IMR-90 (cell line): ENCODE measurements around the gene ECE2. TPM values are rescaled to one million over a fixed set of nuclear protein-coding genes. Genes with fewer than 3 reads are reported as not detected.

Experiments used
- ATAC-seq: fragments of 200-7000 bp; cut with Tn5 transposase; 2 replicates; pipeline ENCODE4 v1.9.1; 2020; ENCODE audit warnings: low read depth, mild to moderate bottlenecking, moderate library complexity
- BruUV-seq: library from RNA; stranded (reverse); fragments of 400-500 nt; replicated peaks from 2 replicates; lab custom pipeline; 2021; lab: Mats Ljungman, UMichigan
- CTCF ChIA-PET: fragments of 300-600 bp; formaldehyde crosslinking; extraction: SDS; loops from one replicate; lab custom pipeline; 2021; ENCODE audit warnings: antibody characterized with exemption; lab: Yijun Ruan, JAX
- POLR2A ChIA-PET: fragments of 300-600 bp; sonication (Branson Sonifier 250); formaldehyde crosslinking; loops from one replicate; lab custom pipeline; 2022; ENCODE audit warnings: antibody characterized with exemption; ENCODE audit not compliant: unreplicated experiment; lab: Charles Lee
- DNase-seq: peaks from one replicate; pipeline ENCODE4 v3.0.0; 2013
- H2AFZ ChIP-seq: replicated peaks from 2 replicates; pipeline ENCODE3; 2013; ENCODE audit warnings: low read length, mild to moderate bottlenecking; ENCODE audit not compliant: poor library complexity
- H2AK5ac ChIP-seq: 2 replicates; pipeline ENCODE4 v1.6.1; 2013; ENCODE audit warnings: low read depth, low read length, inconsistent platforms
- H2AK9ac ChIP-seq: replicated peaks from 2 replicates; pipeline ENCODE3; 2013; ENCODE audit warnings: mild to moderate bottlenecking, low read depth, low read length, moderate library complexity; ENCODE audit not compliant: poor library complexity
- H2BK120ac ChIP-seq: 2 replicates; pipeline ENCODE4 v1.6.1; 2013; ENCODE audit warnings: low read depth, low read length, inconsistent platforms
- H2BK15ac ChIP-seq: 3 replicates; pipeline ENCODE4 v1.6.1; 2013; ENCODE audit warnings: low read depth, low read length, inconsistent platforms
- H2BK20ac ChIP-seq: 2 replicates; pipeline ENCODE4 v1.6.1; 2013; ENCODE audit warnings: low read depth, mild to moderate bottlenecking, inconsistent platforms, low read length, moderate library complexity
- H2BK5ac ChIP-seq: 2 replicates; pipeline ENCODE4 v1.6.1; 2013; ENCODE audit warnings: mild to moderate bottlenecking, low read depth, low read length, inconsistent platforms; ENCODE audit not compliant: poor library complexity, severe bottlenecking
- H3K14ac ChIP-seq: replicated peaks from 2 replicates; pipeline ENCODE4 v1.6.1; 2013; ENCODE audit warnings: low read depth, low read length, inconsistent platforms
- H3K18ac ChIP-seq: 2 replicates; pipeline ENCODE4 v1.6.1; 2013; ENCODE audit warnings: low read depth, low read length, control low read depth
- H3K23ac ChIP-seq: 2 replicates; pipeline ENCODE4 v1.6.1; 2013; ENCODE audit warnings: low read depth, low read length, inconsistent platforms
- H3K27ac ChIP-seq: 2 replicates; pipeline ENCODE4 v1.5.1; 2013; ENCODE audit warnings: mild to moderate bottlenecking, control low read depth, low read length; ENCODE audit not compliant: insufficient read depth
- H3K27me3 ChIP-seq: 2 replicates; pipeline ENCODE4 v1.6.1; 2013; ENCODE audit warnings: low read length; ENCODE audit not compliant: control insufficient read depth, insufficient read depth
- H3K36me3 ChIP-seq: 2 replicates; pipeline ENCODE4 v1.6.1; 2013; ENCODE audit warnings: low read length, mixed read lengths; ENCODE audit not compliant: control insufficient read depth, insufficient read depth
- H3K4ac ChIP-seq: 2 replicates; pipeline ENCODE4 v1.6.1; 2013; ENCODE audit warnings: low read depth, low read length, inconsistent platforms
- H3K4me1 ChIP-seq: 2 replicates; pipeline ENCODE4 v1.6.1; 2013; ENCODE audit warnings: low read length, mixed read lengths; ENCODE audit not compliant: control insufficient read depth, insufficient read depth
- H3K4me2 ChIP-seq: 2 replicates; pipeline ENCODE4 v1.6.1; 2013; ENCODE audit warnings: low read depth, mild to moderate bottlenecking, control low read depth, low read length, moderate library complexity
- H3K4me3 ChIP-seq: 2 replicates; pipeline ENCODE4 v1.5.1; 2013; ENCODE audit warnings: low read depth, mild to moderate bottlenecking, control low read depth, low read length, moderate library complexity; ENCODE audit not compliant: insufficient read depth
- H3K56ac ChIP-seq: 2 replicates; pipeline ENCODE4 v1.6.1; 2013; ENCODE audit warnings: low read length, inconsistent platforms; ENCODE audit not compliant: insufficient read depth; ENCODE audit errors: extremely low read depth
- H3K79me1 ChIP-seq, 2 experiments: 2 replicates each; pipeline ENCODE4 v1.6.1; 2013; ENCODE audit warnings: low read length in 2 of 2, inconsistent platforms in 1 of 2, low read depth in 1 of 2
- H3K9ac ChIP-seq: 2 replicates; pipeline ENCODE4 v1.6.1; 2013; ENCODE audit warnings: low read depth, low read length, control low read depth
- H3K9me1 ChIP-seq: 2 replicates; pipeline ENCODE4 v1.6.1; 2013; ENCODE audit warnings: low read length, inconsistent platforms; ENCODE audit not compliant: insufficient read depth
- H3K9me3 ChIP-seq: 2 replicates; pipeline ENCODE4 v1.6.1; 2013; ENCODE audit warnings: low read length; ENCODE audit not compliant: control insufficient read depth, insufficient read depth
- H4K20me1 ChIP-seq: 2 replicates; pipeline ENCODE4 v1.6.1; 2013; ENCODE audit warnings: low read length, inconsistent platforms; ENCODE audit not compliant: insufficient read depth
- H4K5ac ChIP-seq: 2 replicates; pipeline ENCODE4 v1.6.1; 2013; ENCODE audit warnings: mild to moderate bottlenecking, low read depth, low read length, control low read depth
- H4K8ac ChIP-seq, 2 experiments: 2 replicates each; pipeline ENCODE4 v1.6.1; 2013; ENCODE audit warnings: low read depth in 2 of 2, low read length in 2 of 2, control low read depth in 1 of 2, inconsistent platforms in 1 of 2
- H4K91ac ChIP-seq: 2 replicates; pipeline ENCODE4 v1.6.1; 2013; ENCODE audit warnings: low read depth, low read length, inconsistent platforms; ENCODE audit not compliant: insufficient read depth
- BHLHE40 ChIP-seq: fragments of 150-350 bp; IDR thresholded peaks from 2 replicates; pipeline ENCODE4 v1.6.1; 2016; ENCODE audit warnings: mild to moderate bottlenecking, low read depth, low read length
- CHD1 ChIP-seq: IDR thresholded peaks from 2 replicates; pipeline ENCODE4 v1.6.1; 2012; ENCODE audit warnings: low read depth, low read length, improper control_type of control experiment
- ELK1 ChIP-seq: fragments of 150-350 bp; IDR thresholded peaks from 2 replicates; pipeline ENCODE4 v1.6.1; 2016; ENCODE audit warnings: low read depth, mild to moderate bottlenecking, low read length, moderate library complexity, borderline replicate concordance
- FOS ChIP-seq: fragments of 150-350 bp; IDR thresholded peaks from 2 replicates; pipeline ENCODE4 v1.6.1; 2016; ENCODE audit warnings: low read depth, low read length
- MAFK ChIP-seq: IDR thresholded peaks from 2 replicates; pipeline ENCODE4 v1.6.1; 2012; ENCODE audit warnings: low read depth, low read length, improper control_type of control experiment
- MXI1 ChIP-seq: IDR thresholded peaks from 2 replicates; pipeline ENCODE4 v1.6.1; 2012; ENCODE audit warnings: low read depth, mild to moderate bottlenecking, low read length, moderate library complexity, borderline replicate concordance
- NFE2L2 ChIP-seq: fragments of 150-350 bp; IDR thresholded peaks from 2 replicates; pipeline ENCODE4 v1.6.1; 2016; ENCODE audit warnings: low read depth, mild to moderate bottlenecking, low read length
- POLR2A ChIP-seq: IDR thresholded peaks from 2 replicates; pipeline ENCODE4 v1.6.1; 2012; ENCODE audit warnings: mild to moderate bottlenecking, low read depth, low read length
- RAD21 ChIP-seq: IDR thresholded peaks from 2 replicates; pipeline ENCODE4 v1.6.1; 2012; ENCODE audit warnings: low read length, improper control_type of control experiment
- RCOR1 ChIP-seq: IDR thresholded peaks from 2 replicates; pipeline ENCODE4 v1.6.1; 2012; ENCODE audit warnings: mild to moderate bottlenecking, low read length, improper control_type of control experiment; ENCODE audit not compliant: insufficient replicate concordance
- RFX5 ChIP-seq: IDR thresholded peaks from 2 replicates; pipeline ENCODE4 v1.8.0; 2012; ENCODE audit warnings: low read depth, mild to moderate bottlenecking, low read length, moderate library complexity
- SMC3 ChIP-seq: fragments of 150-350 bp; IDR thresholded peaks from 2 replicates; pipeline ENCODE4 v1.6.1; 2016; ENCODE audit warnings: low read depth, mild to moderate bottlenecking, antibody characterized with exemption, low read length, moderate library complexity
- WGBS, 2 experiments: methylation state at CpG; one replicate each; pipeline versions ENCODE4 v1.1.5 to v1.1.7; 2013; ENCODE audit warnings: missing lambda C conversion rate in 2 of 2; ENCODE audit not compliant: insufficient read length in 1 of 2; ENCODE audit errors: extremely low coverage in 2 of 2; 5-methylcytosine and 5-hydroxymethylcytosine counted together
- dilution Hi-C: fragments of 300-500 bp; cut with HindIII; formaldehyde crosslinking; loops from one replicate; pipeline ENCODE4 v1.14.3; 2018; ENCODE audit warnings: low sequenced_read_pairs; ENCODE audit not compliant: unreplicated experiment
- in situ Hi-C: fragments of 300-500 bp; cut with MboI; formaldehyde crosslinking; loops from 3 replicates; pipeline ENCODE4 v1.14.3; 2019; ENCODE audit warnings: low sequenced_read_pairs, inconsistent platforms, mixed read lengths
- intact Hi-C: fragments of 100-400 bp; cut with micrococcal nuclease; formaldehyde crosslinking; loops from 2 replicates; pipeline ENCODE4 v1.10.0; 2022
- polyA plus RNA-seq, 3 experiments: library from polyadenylated mRNA; depleted of rRNA; stranded (reverse); fragments of >200 nt; gene quantifications; 2 replicates each; pipeline ENCODE4 v1.2.3, GENCODE V29; 2012; ENCODE audit warnings: low replicate concordance in 1 of 3
- total RNA-seq: library from RNA; depleted of rRNA; stranded (reverse); fragments of >200 nt; gene quantifications from 2 replicates; pipeline ENCODE4 v1.2.3, GENCODE V29; 2012
- TF ChIP-seq, protein P1 (sequence below): conservative IDR thresholded peaks from 2 replicates; pipeline ENCODE4 v1.5.1; 2012; ENCODE audit warnings: mild to moderate bottlenecking, low read depth, low read length, improper control_type of control experiment

Gene ECE2
- total and polyA plus RNA-seq, 2 of the 4 experiments (the other 2 are of a cell fraction) = not detected

DNA sequence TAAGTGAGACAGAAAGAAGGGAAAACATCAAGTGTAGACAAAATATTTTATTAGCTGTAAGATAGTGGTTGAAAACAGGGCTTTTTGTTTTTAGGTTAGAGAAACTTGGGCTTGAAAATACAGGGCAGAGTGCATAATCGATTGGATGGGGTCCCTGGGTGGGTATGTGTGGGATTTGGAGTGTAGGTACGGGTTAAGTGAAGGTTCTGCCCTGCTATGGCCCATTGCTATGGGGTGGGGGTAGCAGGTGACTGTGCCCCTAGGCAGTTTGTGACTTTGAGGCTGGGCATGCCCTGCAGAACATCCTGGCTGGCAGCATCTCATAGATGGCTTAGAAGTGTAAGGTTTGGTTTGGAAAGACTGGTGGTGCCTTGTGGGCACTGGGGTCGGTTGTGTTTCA is 57.9 kb downstream of the ECE2 start:
- H3K9ac ChIP-seq = no peak overlapping the region
- H2BK20ac ChIP-seq = no peak overlapping the region; the same call in 1 of the 2 replicates
- H2BK15ac ChIP-seq = no peak overlapping the region
- H3K9me1 ChIP-seq = peaks cover 25% of the 10 kb centered on the region
- no peak for DNase-seq
- H3K14ac ChIP-seq = no peak overlapping the region
- intact Hi-C loops = no loop called here
- H2BK120ac ChIP-seq = no peak overlapping the region; the same call in 1 of the 2 replicates
- dilution Hi-C loops = no loop called here
- BruUV-seq = no TSS peak
- no peak overlapping the region for H3K56ac ChIP-seq
- in situ Hi-C loops = no loop called here
- 96% methylated on average over 3 of the region's 3 CpGs; no CpG with 5 or more reads in 1 of the 2 experiments for WGBS, 2 experiments
- peak overlapping the region; percentile 14; the same call in 1 of the 2 replicates for H3K27ac ChIP-seq
- no peak overlapping the region for H3K23ac ChIP-seq
- no peak overlapping the region for H2AK9ac ChIP-seq
- TF ChIP-seq RAD21 = no peak
- TF ChIP-seq, protein P1, sequence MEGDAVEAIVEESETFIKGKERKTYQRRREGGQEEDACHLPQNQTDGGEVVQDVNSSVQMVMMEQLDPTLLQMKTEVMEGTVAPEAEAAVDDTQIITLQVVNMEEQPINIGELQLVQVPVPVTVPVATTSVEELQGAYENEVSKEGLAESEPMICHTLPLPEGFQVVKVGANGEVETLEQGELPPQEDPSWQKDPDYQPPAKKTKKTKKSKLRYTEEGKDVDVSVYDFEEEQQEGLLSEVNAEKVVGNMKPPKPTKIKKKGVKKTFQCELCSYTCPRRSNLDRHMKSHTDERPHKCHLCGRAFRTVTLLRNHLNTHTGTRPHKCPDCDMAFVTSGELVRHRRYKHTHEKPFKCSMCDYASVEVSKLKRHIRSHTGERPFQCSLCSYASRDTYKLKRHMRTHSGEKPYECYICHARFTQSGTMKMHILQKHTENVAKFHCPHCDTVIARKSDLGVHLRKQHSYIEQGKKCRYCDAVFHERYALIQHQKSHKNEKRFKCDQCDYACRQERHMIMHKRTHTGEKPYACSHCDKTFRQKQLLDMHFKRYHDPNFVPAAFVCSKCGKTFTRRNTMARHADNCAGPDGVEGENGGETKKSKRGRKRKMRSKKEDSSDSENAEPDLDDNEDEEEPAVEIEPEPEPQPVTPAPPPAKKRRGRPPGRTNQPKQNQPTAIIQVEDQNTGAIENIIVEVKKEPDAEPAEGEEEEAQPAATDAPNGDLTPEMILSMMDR = no peak
- TF ChIP-seq POLR2A = no peak
- TF ChIP-seq RCOR1 = no peak
- TF ChIP-seq BHLHE40 = no peak
- TF ChIP-seq MXI1 = no peak
- TF ChIP-seq SMC3 = no peak
- no peak for TF ChIP-seq MAFK
- no peak for TF ChIP-seq NFE2L2
- no peak for TF ChIP-seq RFX5
- TF ChIP-seq CHD1 = no peak
- no peak for TF ChIP-seq FOS
- TF ChIP-seq ELK1 = no peak
- peak overlapping the region; percentile 93 for H2BK5ac ChIP-seq
- H4K5ac ChIP-seq = no peak overlapping the region
- H3K4ac ChIP-seq = 0 out of 2 replicates have a peak overlapping the region, but pooled peaks have one; percentile 56
- H4K91ac ChIP-seq = no peak overlapping the region
- ChIA-PET POLR2A (no interaction called here), CTCF (interaction anchor here (0.5 kb wide), 1 partner anchor 432 kb away, joined by 5 read pairs; no protein-coding TSS in a partner anchor)
- H3K18ac ChIP-seq = no peak overlapping the region
- no peaks in the 10 kb centered on the region for H3K27me3 ChIP-seq
- no peak overlapping the region; the same call in 1 of the 2 replicates for H2AK5ac ChIP-seq
- H4K8ac ChIP-seq = no peak overlapping the region
- H3K4me3 ChIP-seq = no peak overlapping the region
- no peak overlapping the region for H2AFZ ChIP-seq
- H4K20me1 ChIP-seq = peaks cover 62% of the 10 kb centered on the region
- H3K79me1 ChIP-seq = peaks cover 15 to 73% of the 10 kb centered on the region in 2 experiments
- no peaks in the 10 kb centered on the region for H3K9me3 ChIP-seq
- peaks cover 54% of the 10 kb centered on the region for H3K36me3 ChIP-seq
- H3K4me2 ChIP-seq = no peak overlapping the region
- H3K4me1 ChIP-seq = peaks cover 33% of the 10 kb centered on the region
- no peak for ATAC-seq
